ENCODE data around the gene CRADD.

The CRADD gene

DNA sequence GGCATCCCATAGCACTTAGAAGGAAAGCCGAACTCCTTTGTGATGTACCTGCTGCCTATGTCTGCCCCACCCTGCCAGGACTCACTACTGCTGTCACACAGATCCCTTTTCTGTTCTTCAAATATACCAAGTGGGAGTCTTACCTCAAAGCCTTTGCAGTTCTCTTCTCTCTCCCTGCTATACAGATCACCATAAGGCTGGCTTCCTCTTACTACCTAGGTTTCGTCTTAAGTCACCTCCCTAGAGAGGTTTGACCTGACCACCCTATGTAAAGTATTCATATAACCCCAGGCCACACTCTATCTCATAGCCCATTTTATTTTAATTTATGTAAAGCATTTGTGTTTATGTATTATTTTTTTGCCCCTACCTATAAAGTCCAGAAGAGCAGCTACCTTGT lies 117.6 kb downstream of the CRADD start:
- TF ChIP-seq ZNF311 (tag by site-specific recombination; IDR thresholded peaks at IDR 0.05; ENCODE audit: borderline replicate concordance) (no peak), ZNF600 (tag by site-specific recombination; IDR thresholded peaks at IDR 0.05) (no peak), ZNF521 (tag by site-specific recombination; IDR thresholded peaks at IDR 0.05) (no peak), KLF9 (tag by site-specific recombination; IDR thresholded peaks at IDR 0.05; ENCODE audit: low read depth) (no peak), ZIC2 (tag by site-specific recombination; IDR thresholded peaks at IDR 0.05) (no peak), ZFP41 (tag by site-specific recombination; IDR thresholded peaks at IDR 0.05; ENCODE audit: borderline replicate concordance) (no peak)
- TF ChIP-seq, protein P1, sequence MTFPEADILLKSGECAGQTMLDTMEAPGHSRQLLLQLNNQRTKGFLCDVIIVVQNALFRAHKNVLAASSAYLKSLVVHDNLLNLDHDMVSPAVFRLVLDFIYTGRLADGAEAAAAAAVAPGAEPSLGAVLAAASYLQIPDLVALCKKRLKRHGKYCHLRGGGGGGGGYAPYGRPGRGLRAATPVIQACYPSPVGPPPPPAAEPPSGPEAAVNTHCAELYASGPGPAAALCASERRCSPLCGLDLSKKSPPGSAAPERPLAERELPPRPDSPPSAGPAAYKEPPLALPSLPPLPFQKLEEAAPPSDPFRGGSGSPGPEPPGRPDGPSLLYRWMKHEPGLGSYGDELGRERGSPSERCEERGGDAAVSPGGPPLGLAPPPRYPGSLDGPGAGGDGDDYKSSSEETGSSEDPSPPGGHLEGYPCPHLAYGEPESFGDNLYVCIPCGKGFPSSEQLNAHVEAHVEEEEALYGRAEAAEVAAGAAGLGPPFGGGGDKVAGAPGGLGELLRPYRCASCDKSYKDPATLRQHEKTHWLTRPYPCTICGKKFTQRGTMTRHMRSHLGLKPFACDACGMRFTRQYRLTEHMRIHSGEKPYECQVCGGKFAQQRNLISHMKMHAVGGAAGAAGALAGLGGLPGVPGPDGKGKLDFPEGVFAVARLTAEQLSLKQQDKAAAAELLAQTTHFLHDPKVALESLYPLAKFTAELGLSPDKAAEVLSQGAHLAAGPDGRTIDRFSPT (tag by site-specific recombination; IDR thresholded peaks at IDR 0.05): no peak
- TF ChIP-seq, protein P2, sequence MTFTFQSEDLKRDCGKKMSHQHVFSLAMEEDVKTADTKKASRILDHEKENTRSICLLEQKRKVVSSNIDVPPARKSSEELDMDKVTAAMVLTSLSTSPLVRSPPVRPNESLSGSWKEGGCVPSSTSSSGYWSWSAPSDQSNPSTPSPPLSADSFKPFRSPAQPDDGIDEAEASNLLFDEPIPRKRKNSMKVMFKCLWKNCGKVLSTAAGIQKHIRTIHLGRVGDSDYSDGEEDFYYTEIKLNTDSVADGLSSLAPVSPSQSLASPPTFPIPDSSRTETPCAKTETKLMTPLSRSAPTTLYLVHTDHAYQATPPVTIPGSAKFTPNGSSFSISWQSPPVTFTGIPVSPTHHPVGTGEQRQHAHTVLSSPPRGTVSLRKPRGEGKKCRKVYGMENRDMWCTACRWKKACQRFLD (tag by site-specific recombination; IDR thresholded peaks at IDR 0.05): no peak
- Histone ChIP-seq H3K36me3 (ENCODE audit: control insufficient read depth in 2 of 2, insufficient read depth in 1 of 2, low read length in 2 of 2) (no peaks in the 10 kb centered on the region), H3K27ac (ENCODE audit: extremely low read depth, low read depth, low read length) (no peak overlapping the region), H3K4me1 (ENCODE audit: control insufficient read depth, insufficient read depth, low read length) (no peaks in the 10 kb centered on the region), H3K9me3 (ENCODE audit: control insufficient read depth, insufficient read depth, low read depth, low read length) (no peaks in the 10 kb centered on the region), H3K4me3 (ENCODE audit: low read depth, low read length) (no peak overlapping the region)
- CTCF ChIA-PET: no interaction called here
- POLR2A ChIA-PET: no interaction called here

DNA sequence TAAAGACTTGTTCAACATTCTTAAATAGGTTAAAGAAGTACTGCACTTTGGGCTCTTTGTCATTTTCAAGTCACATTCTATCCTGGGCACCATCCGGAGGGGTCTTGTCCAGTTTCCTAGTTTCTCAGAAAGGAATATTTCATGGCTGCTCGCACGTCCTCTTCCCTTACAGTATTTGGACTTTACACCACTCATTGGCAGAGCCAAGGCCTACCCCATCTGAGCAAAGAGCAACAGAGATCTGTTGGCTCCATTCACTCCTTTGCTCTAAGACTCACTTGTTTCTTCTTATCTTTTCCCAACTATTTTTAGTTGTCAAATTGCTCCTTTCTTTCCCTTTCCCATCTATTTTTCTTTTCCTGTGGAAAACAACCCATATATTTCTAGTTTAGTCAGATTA lies 118.2 kb downstream of the CRADD start:
- no peak overlapping the region for H3K4me3 ChIP-seq (ENCODE audit: low read depth, low read length)
- ChIA-PET POLR2A (no interaction called here), CTCF (no interaction called here)
- H3K36me3 ChIP-seq (ENCODE audit: control insufficient read depth in 2 of 2, insufficient read depth in 1 of 2, low read length in 2 of 2): no peaks in the 10 kb centered on the region
- no peak overlapping the region for H3K27ac ChIP-seq (ENCODE audit: extremely low read depth, low read depth, low read length)
- H3K9me3 ChIP-seq (ENCODE audit: control insufficient read depth, insufficient read depth, low read depth, low read length): no peaks in the 10 kb centered on the region
- TF ChIP-seq ZBTB1 (tag by site-specific recombination; IDR thresholded peaks at IDR 0.05): no peak
- no peak for TF ChIP-seq ZNF394 (tag by site-specific recombination; IDR thresholded peaks at IDR 0.05; ENCODE audit: borderline replicate concordance)
- no peak for TF ChIP-seq ZBTB21 (tag by site-specific recombination; IDR thresholded peaks at IDR 0.05)
- TF ChIP-seq WT1 (tag by site-specific recombination; IDR thresholded peaks at IDR 0.05): no peak
- no peak for TF ChIP-seq GLI2 (tag by site-specific recombination; IDR thresholded peaks at IDR 0.05; ENCODE audit: borderline replicate concordance, low read depth)
- TF ChIP-seq, protein P3, sequence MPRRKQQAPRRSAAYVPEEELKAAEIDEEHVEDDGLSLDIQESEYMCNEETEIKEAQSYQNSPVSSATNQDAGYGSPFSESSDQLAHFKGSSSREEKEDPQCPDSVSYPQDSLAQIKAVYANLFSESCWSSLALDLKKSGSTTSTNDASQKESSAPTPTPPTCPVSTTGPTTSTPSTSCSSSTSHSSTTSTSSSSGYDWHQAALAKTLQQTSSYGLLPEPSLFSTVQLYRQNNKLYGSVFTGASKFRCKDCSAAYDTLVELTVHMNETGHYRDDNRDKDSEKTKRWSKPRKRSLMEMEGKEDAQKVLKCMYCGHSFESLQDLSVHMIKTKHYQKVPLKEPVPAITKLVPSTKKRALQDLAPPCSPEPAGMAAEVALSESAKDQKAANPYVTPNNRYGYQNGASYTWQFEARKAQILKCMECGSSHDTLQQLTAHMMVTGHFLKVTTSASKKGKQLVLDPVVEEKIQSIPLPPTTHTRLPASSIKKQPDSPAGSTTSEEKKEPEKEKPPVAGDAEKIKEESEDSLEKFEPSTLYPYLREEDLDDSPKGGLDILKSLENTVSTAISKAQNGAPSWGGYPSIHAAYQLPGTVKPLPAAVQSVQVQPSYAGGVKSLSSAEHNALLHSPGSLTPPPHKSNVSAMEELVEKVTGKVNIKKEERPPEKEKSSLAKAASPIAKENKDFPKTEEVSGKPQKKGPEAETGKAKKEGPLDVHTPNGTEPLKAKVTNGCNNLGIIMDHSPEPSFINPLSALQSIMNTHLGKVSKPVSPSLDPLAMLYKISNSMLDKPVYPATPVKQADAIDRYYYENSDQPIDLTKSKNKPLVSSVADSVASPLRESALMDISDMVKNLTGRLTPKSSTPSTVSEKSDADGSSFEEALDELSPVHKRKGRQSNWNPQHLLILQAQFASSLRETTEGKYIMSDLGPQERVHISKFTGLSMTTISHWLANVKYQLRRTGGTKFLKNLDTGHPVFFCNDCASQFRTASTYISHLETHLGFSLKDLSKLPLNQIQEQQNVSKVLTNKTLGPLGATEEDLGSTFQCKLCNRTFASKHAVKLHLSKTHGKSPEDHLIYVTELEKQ (tag by site-specific recombination; IDR thresholded peaks at IDR 0.05; ENCODE audit: borderline replicate concordance): no peak
- TF ChIP-seq, protein P4, sequence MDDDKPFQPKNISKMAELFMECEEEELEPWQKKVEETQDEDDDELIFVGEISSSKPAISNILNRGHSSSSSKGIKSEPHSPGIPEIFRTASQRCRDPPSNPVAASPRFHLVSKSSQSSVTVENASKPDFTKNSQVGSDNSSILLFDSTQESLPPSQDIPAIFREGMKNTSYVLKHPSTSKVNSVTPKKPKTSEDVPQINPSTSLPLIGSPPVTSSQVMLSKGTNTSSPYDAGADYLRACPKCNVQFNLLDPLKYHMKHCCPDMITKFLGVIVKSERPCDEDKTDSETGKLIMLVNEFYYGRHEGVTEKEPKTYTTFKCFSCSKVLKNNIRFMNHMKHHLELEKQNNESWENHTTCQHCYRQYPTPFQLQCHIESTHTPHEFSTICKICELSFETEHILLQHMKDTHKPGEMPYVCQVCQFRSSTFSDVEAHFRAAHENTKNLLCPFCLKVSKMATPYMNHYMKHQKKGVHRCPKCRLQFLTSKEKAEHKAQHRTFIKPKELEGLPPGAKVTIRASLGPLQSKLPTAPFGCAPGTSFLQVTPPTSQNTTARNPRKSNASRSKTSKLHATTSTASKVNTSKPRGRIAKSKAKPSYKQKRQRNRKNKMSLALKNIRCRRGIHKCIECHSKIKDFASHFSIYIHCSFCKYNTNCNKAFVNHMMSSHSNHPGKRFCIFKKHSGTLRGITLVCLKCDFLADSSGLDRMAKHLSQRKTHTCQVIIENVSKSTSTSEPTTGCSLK (tag by site-specific recombination; IDR thresholded peaks at IDR 0.05): no peak
- no peak for TF ChIP-seq ZNF830 (tag by site-specific recombination; IDR thresholded peaks at IDR 0.05; ENCODE audit: low read depth)
- no peaks in the 10 kb centered on the region for H3K4me1 ChIP-seq (ENCODE audit: control insufficient read depth, insufficient read depth, low read length)

All from HEK293 (cell line).